Endothelial cell of umbilical vein (primary cell): Measurements from ENCODE around the gene PRR19. TPM values are rescaled to one million over a fixed set of nuclear protein-coding genes. Genes with fewer than 3 reads are reported as not detected.

ENCODE experiments used
- BruUV-seq: library from RNA; stranded (reverse); fragments of 400-500 nt; replicated peaks from 2 replicates; lab custom pipeline; 2021; lab: Mats Ljungman, UMichigan
- CTCF ChIA-PET: fragments of 300-600, 350-600 bp; sonication (Branson Sonifier 250); formaldehyde crosslinking; loops from one replicate; lab custom pipeline; 2021; ENCODE audit warnings: antibody characterized with exemption, inconsistent platforms; lab: Charles Lee
- POLR2A ChIA-PET: fragments of 300-600, 350-600 bp; sonication (Branson Sonifier 250); formaldehyde crosslinking; loops from one replicate; lab custom pipeline; 2021; ENCODE audit warnings: antibody characterized with exemption, inconsistent platforms; lab: Charles Lee
- DNase-seq: peaks from one replicate; pipeline ENCODE4 v3.0.0-alpha.2; 2011; ENCODE audit warnings: low read depth, low spot score
- FAIRE-seq: peaks from 2 replicates; lab custom pipeline; 2011; peaks lifted over from hg19 to GRCh38; lab: Jason Lieb, UNC
- H2AFZ ChIP-seq: 2 replicates; pipeline ENCODE4 v1.6.0; 2012; ENCODE audit warnings: low read depth, low read length, control low read depth, inconsistent platforms
- H3K27ac ChIP-seq: 2 replicates; pipeline ENCODE4 v1.5.1; 2011; ENCODE audit warnings: low read depth, mild to moderate bottlenecking, control low read depth, low read length, moderate library complexity; ENCODE audit not compliant: insufficient read depth
- H3K27me3 ChIP-seq, 2 experiments: 2 replicates each; pipeline versions ENCODE4 v1.6.0 to v1.6.1; 2011; ENCODE audit warnings: low read length in 2 of 2, mixed read lengths in 1 of 2; ENCODE audit not compliant: control insufficient read depth in 2 of 2, insufficient read depth in 2 of 2
- H3K36me3 ChIP-seq, 2 experiments: 2 replicates in 1 of 2; 3 replicates in 1 of 2; pipeline ENCODE4 v1.5.1; 2011; ENCODE audit warnings: low read length in 2 of 2, mild to moderate bottlenecking in 1 of 2, moderate library complexity in 1 of 2; ENCODE audit not compliant: control insufficient read depth in 2 of 2, insufficient read depth in 2 of 2; ENCODE audit errors: extremely low read depth in 1 of 2
- H3K4me1 ChIP-seq: 3 replicates; pipeline ENCODE4 v1.5.1; 2011; ENCODE audit warnings: mild to moderate bottlenecking, low read length; ENCODE audit not compliant: control insufficient read depth, insufficient read depth; ENCODE audit errors: extremely low read depth
- H3K4me2 ChIP-seq: 2 replicates; pipeline ENCODE4 v1.6.1; 2011; ENCODE audit warnings: low read length, control low read depth, mixed read lengths; ENCODE audit not compliant: insufficient read depth
- H3K4me3 ChIP-seq, 3 experiments: fragments of 200-600 bp in 1 of 3; sonication (generic), shearing (Covaris generic) in 1 of 3; replicated peaks in 1 of 3; 2 replicates each; pipeline ENCODE4 v1.5.1; 2011 to 2016; ENCODE audit warnings: control low read depth in 3 of 3, low read length in 3 of 3, mild to moderate bottlenecking in 2 of 3, inconsistent platforms in 1 of 3, low read depth in 1 of 3, moderate library complexity in 1 of 3; ENCODE audit not compliant: insufficient read depth in 1 of 3
- H3K79me2 ChIP-seq: 2 replicates; pipeline ENCODE4 v1.6.0; 2012; ENCODE audit warnings: low read length, inconsistent platforms; ENCODE audit not compliant: control insufficient read depth, insufficient read depth
- H3K9ac ChIP-seq: replicated peaks from 2 replicates; pipeline ENCODE3; 2011; ENCODE audit warnings: low read length, control low read depth; ENCODE audit not compliant: insufficient read depth; ENCODE audit errors: extremely low read depth
- H3K9me1 ChIP-seq: replicated peaks from 3 replicates; pipeline ENCODE4 v1.6.0; 2011; ENCODE audit warnings: mild to moderate bottlenecking, low read length; ENCODE audit not compliant: control insufficient read depth, insufficient read depth; ENCODE audit errors: extremely low read depth
- H3K9me3 ChIP-seq: replicated peaks from 2 replicates; pipeline ENCODE4 v1.5.1; 2012; ENCODE audit warnings: low read length, inconsistent platforms; ENCODE audit not compliant: control insufficient read depth, insufficient read depth
- H4K20me1 ChIP-seq: replicated peaks from 2 replicates; pipeline ENCODE3; 2011; ENCODE audit warnings: mild to moderate bottlenecking, low read length; ENCODE audit not compliant: control insufficient read depth, insufficient read depth; ENCODE audit errors: extremely low read depth
- MAX ChIP-seq: IDR thresholded peaks from 2 replicates; pipeline ENCODE4 v1.6.1; 2011; ENCODE audit not compliant: insufficient read depth, insufficient read length
- POLR2A ChIP-seq: IDR thresholded peaks from 2 replicates; pipeline ENCODE4 v1.6.1; 2012; ENCODE audit warnings: low read depth, mild to moderate bottlenecking, control low read depth, low read length
- POLR2AphosphoS5 ChIP-seq: IDR thresholded peaks from 2 replicates; pipeline ENCODE4 v1.6.1; 2012; ENCODE audit warnings: low read depth, mild to moderate bottlenecking, control low read depth, low read length, moderate library complexity; ENCODE audit not compliant: insufficient read depth
- dilution Hi-C: fragments of 300-500 bp; cut with MboI; formaldehyde crosslinking; loops from one replicate; pipeline ENCODE4 v1.15.0; 2019; ENCODE audit warnings: low sequenced_read_pairs; ENCODE audit not compliant: extremely low pct_ligation_motif_present
- intact Hi-C: fragments of 100-400 bp; cut with micrococcal nuclease; formaldehyde crosslinking; loops from one replicate; pipeline ENCODE4 v1.10.0; 2022
- polyA plus RNA-seq, 4 experiments: library from polyadenylated mRNA; depleted of rRNA in 3 of 4; stranded (reverse) in 3 of 4; unstranded in 1 of 4; fragments of >200 nt; gene quantifications; 2 replicates each; pipeline versions ENCODE4 v1.2.1 to v1.2.3, GENCODE V29; 2011 to 2012; ENCODE audit warnings: missing spikeins in 1 of 4
- total RNA-seq: library from RNA; stranded (reverse); gene quantifications from 2 replicates; pipeline ENCODE4 v1.2.3, GENCODE V29; 2021

The PRR19 gene
- total and polyA plus RNA-seq, 2 donors (not counting 3 experiments of a cell fraction or from before 2014, with no cell fraction given), result 1.0 to 1.4 TPM

GRCh38 chr19:42254850-42255765, 46.8 kb upstream of the PRR19 start, which contains the start of gene ERF:
Gene ERF, minus strand, starts transcription at chr19:42255128. Its CDS starts 129 bp downstream, at chr19:42254999.
- POLR2A ChIA-PET, result interaction anchor here (0.9 to 1.4 kb wide), 2 partner anchors 24 to 47 kb away, joined by 4 to 6 read pairs; partner anchors contain the start of gene PRR19
- dilution Hi-C loops, result no loop called here
- TF ChIP-seq POLR2AphosphoS5, result peak; percentile 88
- no peak for TF ChIP-seq MAX
- TF ChIP-seq POLR2A, result peak; percentile 86

More at GRCh38 chr19:42254850-42255765, 46.8 kb upstream of the PRR19 start, which contains the start of gene ERF:
- Histone ChIP-seq H3K27me3 (no peaks in the 10 kb centered on the region), H3K9me1 (no peaks in the 10 kb centered on the region), H3K4me2 (peak within 1 kb of the TSS; percentile 66), H3K4me1 (peaks cover 31% of the 10 kb centered on the region), H2AFZ (peak within 1 kb of the TSS; percentile 59), H3K4me3 (peak within 1 kb of the TSS; percentile 83 to 98 (median 94)), H3K9me3 (no peaks in the 10 kb centered on the region), H3K79me2 (peaks cover 44% of the 10 kb centered on the region), H4K20me1 (no peaks in the 10 kb centered on the region), H3K9ac (peak within 1 kb of the TSS; percentile 89), H3K36me3 (peaks cover 0 to 4% of the 10 kb centered on the region in 2 experiments), H3K27ac (peak within 1 kb of the TSS; percentile 79)
- CTCF ChIA-PET, result interaction anchor here (1.2 to 2.2 kb wide), 6 partner anchors 9 to 36 kb away, joined by 3 to 22 read pairs (median 6); partner anchors contain the start of gene GSK3A
- peak; percentile 93 for DNase-seq
- intact Hi-C loops, result loop anchor here (1.0 kb wide), 2 partner anchors 13 to 25 kb away; no protein-coding TSS in a partner anchor
- no TSS peak for BruUV-seq
- peak; percentile 95 for FAIRE-seq
